BJ (cell line): Measurements from ENCODE around the gene SCMH1. TPM values are rescaled to one million over a fixed set of nuclear protein-coding genes. Genes with fewer than 3 reads are reported as not detected.

ENCODE experiments used
- CTCF ChIA-PET: fragments of 350-600 bp; formaldehyde crosslinking; extraction: SDS; loops from one replicate; lab custom pipeline; 2021; ENCODE audit warnings: antibody characterized with exemption, inconsistent platforms; lab: Yijun Ruan, JAX
- POLR2A ChIA-PET: fragments of 300-600 bp; sonication (Branson Sonifier 250); formaldehyde crosslinking; extraction: SDS; loops from one replicate; lab custom pipeline; 2021; ENCODE audit warnings: antibody characterized with exemption; lab: Charles Lee
- DNase-seq: peaks from one replicate; pipeline ENCODE4 v3.0.0-alpha.2; 2011; ENCODE audit warnings: low read depth
- H3K27me3 ChIP-seq: 2 replicates; pipeline ENCODE4 v1.6.0; 2011; ENCODE audit warnings: low read length; ENCODE audit not compliant: control insufficient read depth, insufficient read depth
- H3K36me3 ChIP-seq: 2 replicates; pipeline ENCODE4 v1.5.1; 2011; ENCODE audit warnings: low read length; ENCODE audit not compliant: control insufficient read depth, insufficient read depth
- H3K4me3 ChIP-seq: 2 replicates; pipeline ENCODE4 v1.5.1; 2011; ENCODE audit warnings: low read depth, mild to moderate bottlenecking, control low read depth, low read length
- polyA plus RNA-seq: library from polyadenylated mRNA; depleted of rRNA; stranded (reverse); fragments of >200 nt; gene quantifications from 2 replicates; pipeline ENCODE4 v1.2.3, GENCODE V29; 2011
- TF ChIP-seq, protein P1 (sequence below): IDR thresholded peaks from 2 replicates; pipeline ENCODE4 v1.5.1; 2011; ENCODE audit warnings: low read depth, mild to moderate bottlenecking, control low read depth, inconsistent platforms, low read length, moderate library complexity; ENCODE audit not compliant: insufficient read depth

Gene SCMH1
- polyA plus RNA-seq, 1 experiment = 44.9 TPM

DNA sequence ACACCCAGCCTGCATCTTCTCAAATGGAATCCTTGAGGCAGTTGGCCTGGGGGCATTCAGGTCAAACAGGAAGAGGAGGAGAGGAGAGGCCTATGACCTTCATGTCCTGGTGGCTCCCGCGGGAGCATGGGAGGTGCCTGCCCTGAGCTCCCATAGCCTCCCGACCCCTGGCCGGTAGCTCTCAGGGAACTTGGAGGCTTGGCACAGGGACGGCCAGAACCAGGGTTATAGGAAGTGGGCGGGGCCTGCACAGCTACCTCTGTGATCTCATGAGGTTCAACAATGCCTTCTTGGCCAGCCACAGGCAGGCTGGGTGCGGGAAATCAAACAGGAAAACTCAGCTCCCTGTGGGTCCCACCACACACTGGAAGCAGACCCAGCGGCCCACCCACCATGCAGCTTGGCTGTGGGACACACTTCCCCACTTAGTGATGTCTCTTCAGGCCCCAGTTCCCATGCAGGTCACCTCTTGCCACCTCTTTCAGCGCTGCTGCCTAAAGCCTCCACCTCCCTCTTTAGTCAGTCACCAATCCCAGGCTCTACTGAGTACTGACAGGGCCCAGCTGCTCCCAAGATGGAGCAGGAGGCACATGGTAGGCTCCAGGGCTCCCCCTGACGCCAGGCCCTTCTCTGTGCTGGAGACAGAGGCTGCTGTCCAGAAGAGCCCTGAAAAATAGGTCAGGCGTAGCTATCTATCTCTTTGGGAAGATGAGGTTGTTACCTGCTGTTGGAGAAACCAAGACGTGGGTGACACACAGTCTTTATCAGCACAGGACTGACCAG lies 220.4 kb downstream of the SCMH1 start, which contains the start of gene SLFNL1:
Gene SLFNL1 (minus strand): TSS at position 200 of the 783 bp plus-strand sequence. CDS start 1,065 bp downstream, outside the sequence.
- H3K36me3 ChIP-seq = peaks cover 7% of the 10 kb centered on the region
- POLR2A ChIA-PET = no interaction called here
- no peak within 1 kb of the TSS for H3K4me3 ChIP-seq
- H3K27me3 ChIP-seq = no peaks in the 10 kb centered on the region
- CTCF ChIA-PET = interaction anchor here (0.6 to 2.8 kb wide), 6 partner anchors 16 to 497 kb away, joined by 3 to 8 read pairs (median 4); no protein-coding TSS in a partner anchor
- DNase-seq = no peak
- TF ChIP-seq, protein P1, sequence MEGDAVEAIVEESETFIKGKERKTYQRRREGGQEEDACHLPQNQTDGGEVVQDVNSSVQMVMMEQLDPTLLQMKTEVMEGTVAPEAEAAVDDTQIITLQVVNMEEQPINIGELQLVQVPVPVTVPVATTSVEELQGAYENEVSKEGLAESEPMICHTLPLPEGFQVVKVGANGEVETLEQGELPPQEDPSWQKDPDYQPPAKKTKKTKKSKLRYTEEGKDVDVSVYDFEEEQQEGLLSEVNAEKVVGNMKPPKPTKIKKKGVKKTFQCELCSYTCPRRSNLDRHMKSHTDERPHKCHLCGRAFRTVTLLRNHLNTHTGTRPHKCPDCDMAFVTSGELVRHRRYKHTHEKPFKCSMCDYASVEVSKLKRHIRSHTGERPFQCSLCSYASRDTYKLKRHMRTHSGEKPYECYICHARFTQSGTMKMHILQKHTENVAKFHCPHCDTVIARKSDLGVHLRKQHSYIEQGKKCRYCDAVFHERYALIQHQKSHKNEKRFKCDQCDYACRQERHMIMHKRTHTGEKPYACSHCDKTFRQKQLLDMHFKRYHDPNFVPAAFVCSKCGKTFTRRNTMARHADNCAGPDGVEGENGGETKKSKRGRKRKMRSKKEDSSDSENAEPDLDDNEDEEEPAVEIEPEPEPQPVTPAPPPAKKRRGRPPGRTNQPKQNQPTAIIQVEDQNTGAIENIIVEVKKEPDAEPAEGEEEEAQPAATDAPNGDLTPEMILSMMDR = 0 out of 2 replicates have a peak, but pooled peaks have one; percentile 16

DNA sequence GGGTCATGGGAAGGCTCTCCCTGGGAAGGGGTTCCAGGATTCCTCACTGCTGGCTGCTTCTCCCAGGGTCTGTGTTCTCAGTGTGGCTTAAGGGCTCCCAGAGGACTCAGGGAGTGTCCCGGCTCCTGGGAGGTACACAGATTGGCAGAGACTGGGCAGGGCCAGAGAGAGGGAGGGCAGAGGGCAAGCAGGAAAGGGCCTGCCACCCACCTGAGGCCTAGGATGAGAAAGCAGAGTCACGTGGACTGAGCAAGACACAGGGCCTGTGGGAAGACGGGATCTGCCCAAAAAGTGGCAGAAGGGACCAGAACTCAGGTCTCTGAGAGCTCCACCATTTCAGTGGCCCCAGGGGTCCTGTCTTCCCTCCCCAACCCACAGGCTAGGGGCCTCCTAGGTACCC lies 221.5 kb downstream of the SCMH1 start:
- Histone ChIP-seq H3K4me3 (no peak overlapping the region), H3K27me3 (no peaks in the 10 kb centered on the region), H3K36me3 (peaks cover 7% of the 10 kb centered on the region)
- ChIA-PET CTCF (interaction anchor here (2.2 kb wide), 1 partner anchor 102 kb away, joined by 5 read pairs; no protein-coding TSS in a partner anchor), POLR2A (no interaction called here)
- TF ChIP-seq, protein P1 = no peak
- DNase-seq = no peak

DNA sequence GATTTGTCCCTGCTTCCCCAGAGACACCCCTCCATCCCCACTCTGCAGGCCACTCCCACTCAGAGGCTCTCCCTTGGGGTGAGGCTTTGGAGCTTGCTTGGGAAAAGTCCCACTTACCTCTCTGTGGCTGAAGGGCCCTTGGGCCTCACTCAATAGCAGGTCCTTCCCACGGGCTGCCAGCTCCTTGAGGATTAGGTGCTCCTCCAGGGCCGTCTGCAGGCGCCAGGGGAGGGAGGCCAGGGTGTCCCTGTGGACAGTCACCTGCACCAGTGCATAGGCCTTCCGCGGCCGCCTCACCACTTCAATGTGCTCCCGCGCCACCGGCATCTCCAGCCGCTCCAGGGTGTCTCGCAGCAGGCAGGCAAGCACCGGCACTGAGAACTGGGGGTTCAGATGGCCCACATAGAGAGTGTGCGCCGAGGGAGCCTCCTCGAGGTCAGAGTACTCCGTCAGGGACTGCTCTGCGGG lies 222.0 kb downstream of the SCMH1 start:
- TF ChIP-seq, protein P1 = no peak
- Histone ChIP-seq H3K4me3 (no peak overlapping the region), H3K36me3 (peaks cover 6% of the 10 kb centered on the region), H3K27me3 (no peaks in the 10 kb centered on the region)
- no peak for DNase-seq
- ChIA-PET POLR2A (no interaction called here), CTCF (interaction anchor here (0.7 to 2.2 kb wide), 2 partner anchors 88 to 103 kb away, joined by 3 to 5 read pairs; no protein-coding TSS in a partner anchor)

DNA sequence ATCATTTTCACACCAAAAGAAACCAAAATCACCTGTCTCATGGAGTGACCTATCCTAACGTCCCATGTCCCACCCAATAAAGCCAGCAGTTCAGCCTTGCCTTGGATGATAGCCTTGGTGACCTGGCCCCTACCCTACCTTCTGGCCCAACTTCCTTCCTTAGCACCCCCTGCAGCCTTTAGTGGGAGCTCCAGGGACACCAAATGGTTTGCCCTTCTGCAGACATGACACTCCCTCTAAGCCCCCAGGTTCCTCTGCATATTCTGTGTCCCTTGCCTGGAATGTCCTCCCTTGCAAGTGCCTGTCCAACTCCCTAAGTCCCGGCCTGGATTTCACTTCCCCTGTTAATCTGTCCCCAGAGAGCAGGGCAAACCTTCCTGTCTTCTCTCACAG lies 222.8 kb downstream of the SCMH1 start:
- POLR2A ChIA-PET = no interaction called here
- Histone ChIP-seq H3K36me3 (peaks cover 6% of the 10 kb centered on the region), H3K4me3 (no peak overlapping the region), H3K27me3 (no peaks in the 10 kb centered on the region)
- CTCF ChIA-PET = no interaction called here
- no peak for DNase-seq
- TF ChIP-seq, protein P1 = no peak

DNA sequence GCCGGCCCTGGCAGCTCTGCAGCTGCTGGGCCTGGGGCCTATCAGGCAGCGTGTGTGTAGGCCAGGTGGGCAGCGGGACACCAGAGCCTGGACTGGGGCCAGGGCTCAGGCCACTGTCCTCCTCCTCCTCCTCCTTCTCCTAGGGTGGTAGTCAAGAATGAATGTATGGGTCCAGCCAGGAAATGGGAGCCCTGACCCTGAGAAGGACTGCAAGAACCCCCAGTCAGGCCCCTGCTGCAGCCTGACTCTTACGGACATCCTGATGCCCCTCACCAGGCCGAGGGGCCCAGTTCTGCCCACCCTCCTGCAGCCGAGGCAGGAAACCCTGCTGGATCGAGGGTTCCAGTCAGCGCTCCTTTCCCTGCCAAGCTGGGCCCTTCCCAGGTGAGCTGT lies 224.1 kb downstream of the SCMH1 start:
- ChIA-PET CTCF (no interaction called here), POLR2A (no interaction called here)
- DNase-seq = no peak
- no peak overlapping the region for H3K4me3 ChIP-seq
- peaks cover 6% of the 10 kb centered on the region for H3K36me3 ChIP-seq
- TF ChIP-seq, protein P1 = no peak
- no peaks in the 10 kb centered on the region for H3K27me3 ChIP-seq
